H9 (cell line): ENCODE data around the gene LRIG1. TPM values are rescaled to one million over a fixed set of nuclear protein-coding genes. Genes with fewer than 3 reads are reported as not detected.
A peak's percentile ranks its signal among the peaks of the same experiment; 100 is the strongest.

ENCODE experiments used
- DNase-seq: peaks from one replicate; pipeline ENCODE4 v3.0.0-alpha.2; 2017
- H2AFZ ChIP-seq: one replicate; pipeline ENCODE4 v1.6.1; 2013; ENCODE audit warnings: mild to moderate bottlenecking, low read length, control low read depth, moderate library complexity
- H2AK5ac ChIP-seq: 2 replicates; pipeline ENCODE4 v1.6.1; 2013; ENCODE audit warnings: low read length, control low read depth, mixed read lengths; ENCODE audit not compliant: insufficient read length
- H2BK120ac ChIP-seq: one replicate; pipeline ENCODE4 v1.6.1; 2013; ENCODE audit warnings: low read depth, mild to moderate bottlenecking, low read length, control low read depth, inconsistent platforms; ENCODE audit not compliant: poor library complexity, severe bottlenecking
- H2BK12ac ChIP-seq: 2 replicates; pipeline ENCODE4 v1.6.1; 2013; ENCODE audit warnings: low read length, control low read depth, mixed read lengths, low read depth; ENCODE audit not compliant: insufficient read length
- H2BK15ac ChIP-seq: 2 replicates; pipeline ENCODE4 v1.6.1; 2013; ENCODE audit warnings: low read depth, low read length, control low read depth
- H2BK20ac ChIP-seq: one replicate; pipeline ENCODE4 v1.6.1; 2013; ENCODE audit warnings: low read depth, mild to moderate bottlenecking, low read length, control low read depth, inconsistent platforms; ENCODE audit not compliant: poor library complexity, severe bottlenecking
- H2BK5ac ChIP-seq: 2 replicates; pipeline ENCODE4 v1.6.1; 2013; ENCODE audit warnings: low read length, control low read depth, mixed read lengths; ENCODE audit not compliant: insufficient read length
- H3K14ac ChIP-seq: 2 replicates; pipeline ENCODE4 v1.6.1; 2013; ENCODE audit warnings: low read length, control low read depth; ENCODE audit not compliant: insufficient read depth
- H3K18ac ChIP-seq: 2 replicates; pipeline ENCODE4 v1.6.1; 2013; ENCODE audit warnings: low read depth, mild to moderate bottlenecking, mixed read lengths, low read length, control low read depth; ENCODE audit not compliant: insufficient read length
- H3K23ac ChIP-seq: 2 replicates; pipeline ENCODE4 v1.6.1; 2013; ENCODE audit warnings: low read length, control low read depth, mixed read lengths, low read depth; ENCODE audit not compliant: insufficient read length
- H3K23me2 ChIP-seq: 2 replicates; pipeline ENCODE4 v1.6.1; 2013; ENCODE audit warnings: low read depth, mild to moderate bottlenecking, mixed read lengths, low read length, control low read depth; ENCODE audit not compliant: insufficient read length, poor library complexity, severe bottlenecking
- H3K27ac ChIP-seq: 2 replicates; pipeline ENCODE4 v1.5.1; 2013; ENCODE audit warnings: low read length, control low read depth, mixed read lengths, low read depth; ENCODE audit not compliant: insufficient read length
- H3K27me3 ChIP-seq: 2 replicates; pipeline ENCODE4 v1.6.1; 2013; ENCODE audit warnings: low read length, control low read depth, inconsistent platforms; ENCODE audit not compliant: insufficient read depth
- H3K4ac ChIP-seq: 2 replicates; pipeline ENCODE4 v1.6.1; 2013; ENCODE audit warnings: low read depth, mild to moderate bottlenecking, control low read depth, inconsistent platforms, low read length, moderate library complexity
- H3K4me1 ChIP-seq: 2 replicates; pipeline ENCODE4 v1.6.1; 2013; ENCODE audit warnings: low read length, control low read depth, inconsistent platforms; ENCODE audit not compliant: insufficient read depth
- H3K4me2 ChIP-seq: 2 replicates; pipeline ENCODE4 v1.6.1; 2013; ENCODE audit warnings: low read length, control low read depth, mixed read lengths; ENCODE audit not compliant: insufficient read length, insufficient read depth
- H3K56ac ChIP-seq: 2 replicates; pipeline ENCODE4 v1.6.1; 2013; ENCODE audit warnings: low read depth, mild to moderate bottlenecking, mixed read lengths, low read length, control low read depth; ENCODE audit not compliant: insufficient read length
- H3K79me1 ChIP-seq: 2 replicates; pipeline ENCODE4 v1.6.1; 2013; ENCODE audit warnings: low read depth, mild to moderate bottlenecking, moderate library complexity, low read length, control low read depth, inconsistent platforms; ENCODE audit not compliant: insufficient read depth, poor library complexity, severe bottlenecking
- H3K79me2 ChIP-seq: 2 replicates; pipeline ENCODE4 v1.6.1; 2013; ENCODE audit warnings: low read length, control low read depth, inconsistent platforms; ENCODE audit not compliant: insufficient read depth
- H3K9ac ChIP-seq: 2 replicates; pipeline ENCODE4 v1.6.1; 2013; ENCODE audit warnings: low read length, control low read depth, mixed read lengths; ENCODE audit not compliant: insufficient read length; ENCODE audit errors: extremely low read depth
- H3K9me3 ChIP-seq: one replicate; pipeline ENCODE4 v1.6.1; 2013; ENCODE audit warnings: low read depth, low read length, inconsistent platforms; ENCODE audit not compliant: control insufficient read depth
- H3T11ph ChIP-seq: one replicate; pipeline ENCODE4 v1.6.1; 2013; ENCODE audit warnings: mild to moderate bottlenecking, low read length, control low read depth, inconsistent platforms
- H4K20me1 ChIP-seq: one replicate; pipeline ENCODE4 v1.6.1; 2013; ENCODE audit not compliant: control insufficient read depth, insufficient read length, insufficient read depth
- H4K5ac ChIP-seq: 2 replicates; pipeline ENCODE4 v1.6.1; 2013; ENCODE audit warnings: low read depth, mild to moderate bottlenecking, mixed read lengths, low read length, control low read depth; ENCODE audit not compliant: insufficient read length
- H4K8ac ChIP-seq: replicated peaks from 2 replicates; pipeline ENCODE4 v1.6.1; 2013; ENCODE audit warnings: low read length, control low read depth, mixed read lengths, low read depth; ENCODE audit not compliant: insufficient read length
- H4K91ac ChIP-seq: 2 replicates; pipeline ENCODE4 v1.6.1; 2013; ENCODE audit warnings: low read depth, mild to moderate bottlenecking, moderate library complexity, mixed read lengths, low read length, control low read depth; ENCODE audit not compliant: insufficient read length
- H3K27ac Mint-ChIP-seq, 3 experiments: 2 replicates in 2 of 3; 3 replicates in 1 of 3; pipeline ENCODE4 v1.8.0; 2020 to 2021; ENCODE audit warnings: mixed read lengths in 3 of 3, mild to moderate bottlenecking in 1 of 3, moderate library complexity in 1 of 3
- H3K27me3 Mint-ChIP-seq: 2 replicates; pipeline ENCODE4 v1.8.0; 2021; ENCODE audit warnings: low read depth, mild to moderate bottlenecking, moderate library complexity, mixed read lengths
- H3K36me3 Mint-ChIP-seq, 3 experiments: 2 replicates in 2 of 3; 3 replicates in 1 of 3; pipeline ENCODE4 v1.8.0; 2020 to 2021; ENCODE audit warnings: low read depth in 3 of 3, mixed read lengths in 3 of 3; ENCODE audit not compliant: insufficient read depth in 1 of 3
- H3K4me1 Mint-ChIP-seq, 2 experiments: 2 replicates each; pipeline ENCODE4 v1.8.0; 2020; ENCODE audit warnings: mixed read lengths in 2 of 2
- H3K4me3 Mint-ChIP-seq, 2 experiments: 2 replicates in 1 of 2; 3 replicates in 1 of 2; pipeline ENCODE4 v1.8.0; 2020 to 2021; ENCODE audit warnings: mild to moderate bottlenecking in 2 of 2, mixed read lengths in 2 of 2, moderate library complexity in 1 of 2
- H3K9me3 Mint-ChIP-seq, 2 experiments: 2 replicates in 1 of 2; 3 replicates in 1 of 2; pipeline ENCODE4 v1.8.0; 2020; ENCODE audit warnings: mild to moderate bottlenecking in 2 of 2, mixed read lengths in 2 of 2, moderate library complexity in 1 of 2
- CTCF ChIP-seq: fragments of 200-600 bp; sonication (generic); conservative IDR thresholded peaks from 3 replicates; pipeline ENCODE4 v1.8.0; 2021; ENCODE audit warnings: antibody characterized with exemption, mild to moderate bottlenecking
- WGBS: extraction: QIAGEN DNeasy Blood & Tissue Kit; methylation state at CpG from one replicate; pipeline ENCODE4 v1.1.7; 2013; ENCODE audit warnings: missing lambda C conversion rate, low lambda C conversion rate, mixed read lengths; ENCODE audit not compliant: insufficient read length; ENCODE audit errors: extremely low coverage; 5-methylcytosine and 5-hydroxymethylcytosine counted together
- total RNA-seq: library from RNA; stranded (reverse); gene quantifications from 2 replicates; pipeline ENCODE4 v1.2.1, GENCODE V29; 2021

LRIG1 gene
- total RNA-seq, 1 experiment from 2014 or later, result 70.3 TPM

DNA sequence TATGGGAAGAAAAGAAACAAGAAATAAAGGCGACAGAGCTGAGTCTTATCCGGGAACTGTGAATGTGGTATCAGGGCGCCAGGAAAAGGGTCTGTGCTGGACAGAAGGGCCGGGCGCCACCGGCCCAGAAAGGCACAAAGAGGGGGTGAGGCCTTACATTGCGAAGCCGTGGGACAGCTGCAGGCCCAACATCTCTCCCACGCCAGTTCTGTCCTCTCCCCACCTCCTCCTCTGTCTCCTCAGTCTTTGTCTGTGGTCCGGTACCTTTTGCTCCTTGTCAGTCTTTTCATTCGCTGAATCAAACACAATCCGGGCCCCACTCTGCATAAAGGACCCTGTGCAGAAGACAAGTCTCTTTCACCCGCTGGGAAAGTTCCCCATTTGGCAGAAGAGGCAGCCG, 81.8 kb downstream of the LRIG1 start:
- no peak overlapping the region for H3K56ac ChIP-seq
- H3K27me3 ChIP-seq, result no peaks in the 10 kb centered on the region
- no peak overlapping the region for H2AFZ ChIP-seq
- H3K27ac Mint-ChIP-seq, result peak overlapping the region; percentile 27 to 77 (median 60); a peak in 5 of 7 replicates
- peaks cover 17% of the 10 kb centered on the region for H3K9me3 ChIP-seq
- no peak for DNase-seq
- no peaks in the 10 kb centered on the region for H3K23me2 ChIP-seq
- peaks cover 10% of the 10 kb centered on the region for H3K79me1 ChIP-seq
- H4K91ac ChIP-seq, result no peak overlapping the region
- no peak overlapping the region for H3K4ac ChIP-seq
- peaks cover 5% of the 10 kb centered on the region; the same call in 1 of the 2 replicates for H3K4me1 ChIP-seq
- no peak overlapping the region for H3K27ac ChIP-seq
- no peaks in the 10 kb centered on the region; the same call in 1 of the 2 replicates for H3K27me3 Mint-ChIP-seq
- WGBS, result no CpG with 5 or more reads among the region's 14 CpGs
- no peak overlapping the region; a peak in 1 of 5 replicates for H3K4me3 Mint-ChIP-seq
- H3K79me2 ChIP-seq, result peaks cover 23% of the 10 kb centered on the region; the same call in 1 of the 2 replicates
- no peak overlapping the region for H3K23ac ChIP-seq
- peaks cover 39 to 45% of the 10 kb centered on the region in 2 experiments for H3K9me3 Mint-ChIP-seq
- peaks cover 83 to 96% (median 86%) of the 10 kb centered on the region in 3 experiments for H3K36me3 Mint-ChIP-seq
- no peak for TF ChIP-seq CTCF
- no peak overlapping the region for H2BK5ac ChIP-seq
- H2BK120ac ChIP-seq, result no peak overlapping the region
- no peak overlapping the region for H3K9ac ChIP-seq
- H3K4me1 Mint-ChIP-seq, result peaks cover 25 to 33% of the 10 kb centered on the region in 2 experiments
- no peak overlapping the region for H3K4me2 ChIP-seq
- H3T11ph ChIP-seq, result no peak overlapping the region
- H4K20me1 ChIP-seq, result no peaks in the 10 kb centered on the region
- H4K5ac ChIP-seq, result no peak overlapping the region
- H2BK20ac ChIP-seq, result no peak overlapping the region
- H2BK12ac ChIP-seq, result no peak overlapping the region
- H3K18ac ChIP-seq, result no peak overlapping the region
- H3K14ac ChIP-seq, result no peak overlapping the region; the same call in 1 of the 2 replicates
- no peak overlapping the region for H2AK5ac ChIP-seq
- no peak overlapping the region for H4K8ac ChIP-seq
- H2BK15ac ChIP-seq, result no peak overlapping the region
